VCaP (cell line): ENCODE data around the gene PCDH1.

ENCODE experiments used
- H3K27ac ChIP-seq: fragments of 450-650 bp; 2 replicates; pipeline ENCODE4 v1.5.1; 2017
- CTCF ChIP-seq: fragments of 450-650 bp; conservative IDR thresholded peaks from 2 replicates; pipeline ENCODE4 v1.5.1; 2017; ENCODE audit warnings: mild to moderate bottlenecking, moderate library complexity

Gene PCDH1

GRCh38 chr5:141838326-141839014, 39.7 kb downstream of the PCDH1 start:
- H3K27ac ChIP-seq = peak overlapping the region; percentile 92
- peak; percentile 16; the same call in 1 of the 2 replicates for TF ChIP-seq CTCF

- H3K27ac ChIP-seq = peak overlapping the region; percentile 31; the same call in 1 of the 2 replicates
- TF ChIP-seq CTCF = no peak
Measured at GRCh38 chr5:141835928-141836670, 42.1 kb downstream of the PCDH1 start.

GRCh38 chr5:141834331-141834730, 43.9 kb downstream of the PCDH1 start:
- peak overlapping the region; percentile 75; the same call in 1 of the 2 replicates for H3K27ac ChIP-seq
- TF ChIP-seq CTCF = no peak

DNA sequence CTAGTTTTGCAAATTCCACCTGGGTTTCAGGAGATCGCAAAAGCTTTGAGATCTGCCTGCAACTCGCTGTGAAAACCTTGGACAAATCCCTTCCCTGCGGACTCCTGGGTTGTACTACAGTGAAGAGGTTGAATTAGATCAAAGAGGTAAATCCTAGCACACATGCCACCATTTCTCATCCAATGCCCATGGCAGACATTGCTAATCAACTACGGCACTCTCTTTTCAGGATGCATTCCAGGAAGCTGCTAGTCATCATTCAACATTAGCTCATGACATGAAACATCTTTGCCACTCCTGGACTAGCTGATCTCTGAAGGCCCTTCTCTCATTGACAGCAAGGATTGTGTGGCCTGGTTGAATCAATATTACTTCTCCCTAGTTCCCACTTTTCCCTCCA, 46.1 kb downstream of the PCDH1 start:
- TF ChIP-seq CTCF = no peak
- H3K27ac ChIP-seq = peak overlapping the region; percentile 75

- TF ChIP-seq CTCF = no peak
- no peak overlapping the region for H3K27ac ChIP-seq
Measured at GRCh38 chr5:141828162-141828561, 50.0 kb downstream of the PCDH1 start.

- H3K27ac ChIP-seq = no peak overlapping the region
- TF ChIP-seq CTCF = no peak
Measured at GRCh38 chr5:141826674-141827073, 51.5 kb downstream of the PCDH1 start.

- 0 out of 2 replicates have a peak, but pooled peaks have one; percentile 12 for TF ChIP-seq CTCF
- no peak overlapping the region for H3K27ac ChIP-seq
Measured at GRCh38 chr5:141825791-141826560, 52.2 kb downstream of the PCDH1 start.
